Keratinocyte (primary cell): ENCODE measurements around the gene ZNF544. TPM values are rescaled to one million over a fixed set of nuclear protein-coding genes. Genes with fewer than 3 reads are reported as not detected.
A peak's percentile ranks its signal among the peaks of the same experiment; 100 is the strongest.

Experiments used
- DNase-seq: peaks from one replicate; pipeline ENCODE4 v3.0.0-alpha.2; 2011; ENCODE audit warnings: low read depth, missing footprints, low spot score
- FAIRE-seq: peaks from 2 replicates; lab custom pipeline; 2011; peaks lifted over from hg19 to GRCh38; lab: Jason Lieb, UNC
- H2AFZ ChIP-seq: 2 replicates; pipeline ENCODE4 v1.6.0; 2012; ENCODE audit warnings: low read length, control low read depth, inconsistent platforms; ENCODE audit not compliant: control insufficient read depth
- H3K27ac ChIP-seq: 2 replicates; pipeline ENCODE4 v1.5.1; 2011; ENCODE audit warnings: low read length; ENCODE audit not compliant: control insufficient read depth, insufficient read depth
- H3K27me3 ChIP-seq: 3 replicates; pipeline ENCODE4 v1.6.0; 2011; ENCODE audit warnings: low read length; ENCODE audit not compliant: control insufficient read depth, insufficient read depth; ENCODE audit errors: extremely low read depth
- H3K36me3 ChIP-seq, 2 experiments: 2 replicates in 1 of 2; 3 replicates in 1 of 2; pipeline ENCODE4 v1.5.1; 2011; ENCODE audit warnings: low read length in 2 of 2, mild to moderate bottlenecking in 1 of 2; ENCODE audit not compliant: control insufficient read depth in 2 of 2, insufficient read depth in 2 of 2; ENCODE audit errors: extremely low read depth in 1 of 2
- H3K4me1 ChIP-seq: 3 replicates; pipeline ENCODE4 v1.5.1; 2011; ENCODE audit warnings: low read length; ENCODE audit not compliant: control insufficient read depth, insufficient read depth; ENCODE audit errors: extremely low read depth
- H3K4me2 ChIP-seq: 3 replicates; pipeline ENCODE4 v1.6.0; 2011; ENCODE audit warnings: low read depth, low read length; ENCODE audit not compliant: control insufficient read depth, insufficient read depth; ENCODE audit errors: extremely low read depth
- H3K4me3 ChIP-seq, 3 experiments: fragments of 200-600 bp in 1 of 3; sonication (generic) in 1 of 3; 2 replicates in 2 of 3; 3 replicates in 1 of 3; pipeline ENCODE4 v1.5.1; 2011 to 2016; ENCODE audit warnings: low read length in 3 of 3, mild to moderate bottlenecking in 3 of 3, control low read depth in 2 of 3, inconsistent platforms in 1 of 3, low read depth in 1 of 3, mixed read lengths in 1 of 3, mixed run types in 1 of 3, moderate library complexity in 1 of 3; ENCODE audit not compliant: control insufficient read depth in 2 of 3, insufficient read depth in 2 of 3; ENCODE audit errors: extremely low read depth in 1 of 3
- H3K79me2 ChIP-seq: 2 replicates; pipeline ENCODE4 v1.6.0; 2012; ENCODE audit warnings: low read length; ENCODE audit not compliant: control insufficient read depth, insufficient read depth
- H3K9ac ChIP-seq: 3 replicates; pipeline ENCODE4 v1.6.0; 2011; ENCODE audit warnings: low read length; ENCODE audit not compliant: control insufficient read depth, insufficient read depth; ENCODE audit errors: extremely low read depth
- H3K9me1 ChIP-seq: 3 replicates; pipeline ENCODE4 v1.6.0; 2011; ENCODE audit warnings: low read length; ENCODE audit not compliant: control insufficient read depth, insufficient read depth; ENCODE audit errors: extremely low read depth
- H3K9me3 ChIP-seq: 2 replicates; pipeline ENCODE4 v1.5.1; 2012; ENCODE audit warnings: low read depth, low read length; ENCODE audit not compliant: control insufficient read depth
- H4K20me1 ChIP-seq: 3 replicates; pipeline ENCODE4 v1.6.0; 2011; ENCODE audit warnings: low read length; ENCODE audit not compliant: control insufficient read depth, insufficient read depth; ENCODE audit errors: extremely low read depth
- CTCF ChIP-seq, 3 experiments: IDR thresholded peaks in 1 of 3; conservative IDR thresholded peaks in 1 of 3; optimal IDR thresholded peaks in 1 of 3; 2 replicates in 2 of 3; 3 replicates in 1 of 3; pipeline versions ENCODE3 to v1.5.1; 2011; ENCODE audit warnings: low read length in 3 of 3, mild to moderate bottlenecking in 3 of 3, moderate library complexity in 2 of 3, control low read depth in 1 of 3, inconsistent platforms in 1 of 3; ENCODE audit not compliant: insufficient read depth in 2 of 3; ENCODE audit errors: extremely low read depth in 1 of 3
- EZH2 ChIP-seq: IDR thresholded peaks from one replicate; pipeline ENCODE4 v1.6.1; 2012; ENCODE audit warnings: inconsistent platforms, mild to moderate bottlenecking, low read length, moderate library complexity
- dilution Hi-C: fragments of 300-500 bp; cut with MboI; formaldehyde crosslinking; loops from one replicate; pipeline ENCODE4 v1.7.0; 2020; ENCODE audit warnings: low sequenced_read_pairs; ENCODE audit not compliant: extremely low pct_ligation_motif_present
- polyA plus RNA-seq, 5 experiments: library from polyadenylated mRNA; depleted of rRNA in 3 of 5; stranded (reverse) in 3 of 5; stranded (forward) in 1 of 5; unstranded in 1 of 5; fragments of >200 nt; gene quantifications; 1 replicate in 1 of 5; 2 replicates in 3 of 5; 3 replicates in 1 of 5; pipeline versions ENCODE4 v1.2.1 to v1.2.3, GENCODE V29; 2011 to 2012; ENCODE audit warnings: missing spikeins in 2 of 5, low read depth in 1 of 5, low replicate concordance in 1 of 5

Gene ZNF544
- polyA plus RNA-seq, 1 donor (not counting 4 experiments of a cell fraction or from before 2014, with no cell fraction given) = 30.9 TPM

- H3K79me2 ChIP-seq = peaks cover 45% of the 10 kb centered on the region
- peak overlapping the region; percentile 94 for H2AFZ ChIP-seq
- H3K4me3 ChIP-seq = peak overlapping the region; percentile 88 to 94 (median 88)
- H3K9me1 ChIP-seq = no peaks in the 10 kb centered on the region
- peak overlapping the region; percentile 83 for H3K27ac ChIP-seq
- TF ChIP-seq EZH2 (no peak), CTCF (optimal IDR thresholded peaks at IDR 0.05 in 1 of 3, IDR thresholded peaks at IDR 0.05 in 1 of 3, conservative IDR thresholded peaks at IDR 0.05 in 1 of 3; ENCODE audit: extremely low read depth in 1 of 3, insufficient read depth in 2 of 3, low read length in 3 of 3) (no peak)
- H3K27me3 ChIP-seq = no peaks in the 10 kb centered on the region
- dilution Hi-C loops = no loop called here
- H3K9ac ChIP-seq = peak overlapping the region; percentile 93
- H3K9me3 ChIP-seq = no peaks in the 10 kb centered on the region
- DNase-seq (no peak), FAIRE-seq (no peak)
- peaks cover 0 to 4% of the 10 kb centered on the region in 2 experiments for H3K36me3 ChIP-seq
- no peaks in the 10 kb centered on the region for H4K20me1 ChIP-seq
- peak overlapping the region; percentile 94 for H3K4me2 ChIP-seq
- H3K4me1 ChIP-seq = peaks cover 9% of the 10 kb centered on the region
These were observed 50.6 kb downstream of the ZNF544 start for GRCh38 chr19:58279042-58279924.

DNA sequence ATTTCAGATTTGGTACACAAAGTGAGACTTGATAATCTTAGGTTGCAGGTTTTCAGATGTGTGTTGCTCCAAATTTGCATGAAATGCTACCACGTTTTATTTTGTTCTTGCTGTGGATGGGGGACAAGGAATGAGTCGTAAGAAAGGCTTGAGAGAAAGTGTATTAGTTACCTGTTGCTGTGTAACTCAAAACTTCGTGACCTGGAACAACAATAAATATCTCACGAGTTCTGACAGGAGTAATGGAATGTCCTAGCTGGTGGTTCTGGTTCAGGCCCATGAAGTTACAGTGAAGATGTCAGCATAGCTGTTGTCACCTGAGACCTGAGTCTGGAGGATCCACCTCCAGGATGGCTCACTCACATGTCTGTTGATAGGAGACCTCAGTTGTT is 51.2 kb downstream of the ZNF544 start:
- FAIRE-seq (no peak), DNase-seq (no peak)
- H3K79me2 ChIP-seq = peaks cover 47% of the 10 kb centered on the region

More for the DNA sequence above, 51.2 kb downstream of the ZNF544 start:
- Histone ChIP-seq H3K27me3 (no peaks in the 10 kb centered on the region), H3K9me1 (no peaks in the 10 kb centered on the region), H3K9ac (peak overlapping the region; percentile 93), H2AFZ (no peak overlapping the region), H3K4me2 (peak overlapping the region; percentile 94), H3K27ac (peak overlapping the region; percentile 83), H3K9me3 (no peaks in the 10 kb centered on the region), H3K36me3 (peaks cover 0 to 6% of the 10 kb centered on the region in 2 experiments), H3K4me3 (peak overlapping the region; percentile 88 to 94 (median 88)), H3K4me1 (peaks cover 9% of the 10 kb centered on the region), H4K20me1 (no peaks in the 10 kb centered on the region)
- no peak for TF ChIP-seq EZH2
- TF ChIP-seq CTCF (optimal IDR thresholded peaks at IDR 0.05 in 1 of 3, IDR thresholded peaks at IDR 0.05 in 1 of 3, conservative IDR thresholded peaks at IDR 0.05 in 1 of 3; ENCODE audit: extremely low read depth in 1 of 3, insufficient read depth in 2 of 3, low read length in 3 of 3) = no peak
- dilution Hi-C loops = no loop called here
